NB4 (cell line): ENCODE measurements around the gene ALOX5.

ENCODE experiments used
- DNase-seq: peaks from one replicate; pipeline ENCODE4 v3.0.0; 2010; ENCODE audit warnings: low read depth
- H3K4me3 ChIP-seq: one replicate; pipeline ENCODE4 v1.5.1; 2011; ENCODE audit warnings: mild to moderate bottlenecking, low read depth, low read length, moderate library complexity
- MYC ChIP-seq: IDR thresholded peaks from 2 replicates; pipeline ENCODE4 v1.6.1; 2011; ENCODE audit warnings: low read depth, low read length
- POLR2A ChIP-seq: IDR thresholded peaks from 2 replicates; pipeline ENCODE4 v1.6.1; 2011; ENCODE audit warnings: mild to moderate bottlenecking; ENCODE audit not compliant: insufficient read length; ENCODE audit errors: extremely low read depth
- TF ChIP-seq, protein P1 (sequence below): IDR thresholded peaks from one replicate; pipeline ENCODE4 v1.5.1; 2012; ENCODE audit warnings: low read depth, low read length
- TF ChIP-seq, protein P2 (sequence below): IDR thresholded peaks from 2 replicates; pipeline ENCODE4 v1.6.1; 2011; ENCODE audit warnings: low read depth, low read length

The ALOX5 gene

DNA sequence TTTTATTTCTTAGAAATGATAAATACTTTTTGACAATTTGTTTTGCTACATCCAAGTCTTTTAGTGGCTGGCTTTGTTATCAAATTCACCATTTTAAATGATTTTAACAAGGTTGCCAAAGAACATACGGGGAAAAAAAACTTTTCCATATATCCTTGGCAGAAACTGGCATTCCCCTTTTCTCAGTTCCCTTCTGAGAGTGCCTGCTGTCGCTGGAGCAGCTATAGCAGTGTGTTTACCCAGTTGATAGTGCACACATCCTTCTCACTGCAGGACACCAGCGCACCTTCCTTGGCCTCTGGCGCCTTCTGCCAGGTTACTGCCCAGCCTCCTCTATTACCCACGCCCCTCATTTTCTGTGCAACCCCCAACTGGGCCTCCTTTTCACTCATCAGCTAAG lies 94.1 kb downstream of the ALOX5 start:
- no peak for DNase-seq
- H3K4me3 ChIP-seq: no peak overlapping the region
- TF ChIP-seq, protein P1, sequence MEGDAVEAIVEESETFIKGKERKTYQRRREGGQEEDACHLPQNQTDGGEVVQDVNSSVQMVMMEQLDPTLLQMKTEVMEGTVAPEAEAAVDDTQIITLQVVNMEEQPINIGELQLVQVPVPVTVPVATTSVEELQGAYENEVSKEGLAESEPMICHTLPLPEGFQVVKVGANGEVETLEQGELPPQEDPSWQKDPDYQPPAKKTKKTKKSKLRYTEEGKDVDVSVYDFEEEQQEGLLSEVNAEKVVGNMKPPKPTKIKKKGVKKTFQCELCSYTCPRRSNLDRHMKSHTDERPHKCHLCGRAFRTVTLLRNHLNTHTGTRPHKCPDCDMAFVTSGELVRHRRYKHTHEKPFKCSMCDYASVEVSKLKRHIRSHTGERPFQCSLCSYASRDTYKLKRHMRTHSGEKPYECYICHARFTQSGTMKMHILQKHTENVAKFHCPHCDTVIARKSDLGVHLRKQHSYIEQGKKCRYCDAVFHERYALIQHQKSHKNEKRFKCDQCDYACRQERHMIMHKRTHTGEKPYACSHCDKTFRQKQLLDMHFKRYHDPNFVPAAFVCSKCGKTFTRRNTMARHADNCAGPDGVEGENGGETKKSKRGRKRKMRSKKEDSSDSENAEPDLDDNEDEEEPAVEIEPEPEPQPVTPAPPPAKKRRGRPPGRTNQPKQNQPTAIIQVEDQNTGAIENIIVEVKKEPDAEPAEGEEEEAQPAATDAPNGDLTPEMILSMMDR: no peak
- TF ChIP-seq, protein P2, sequence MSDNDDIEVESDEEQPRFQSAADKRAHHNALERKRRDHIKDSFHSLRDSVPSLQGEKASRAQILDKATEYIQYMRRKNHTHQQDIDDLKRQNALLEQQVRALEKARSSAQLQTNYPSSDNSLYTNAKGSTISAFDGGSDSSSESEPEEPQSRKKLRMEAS: no peak
- TF ChIP-seq POLR2A (no peak), MYC (no peak)

DNA sequence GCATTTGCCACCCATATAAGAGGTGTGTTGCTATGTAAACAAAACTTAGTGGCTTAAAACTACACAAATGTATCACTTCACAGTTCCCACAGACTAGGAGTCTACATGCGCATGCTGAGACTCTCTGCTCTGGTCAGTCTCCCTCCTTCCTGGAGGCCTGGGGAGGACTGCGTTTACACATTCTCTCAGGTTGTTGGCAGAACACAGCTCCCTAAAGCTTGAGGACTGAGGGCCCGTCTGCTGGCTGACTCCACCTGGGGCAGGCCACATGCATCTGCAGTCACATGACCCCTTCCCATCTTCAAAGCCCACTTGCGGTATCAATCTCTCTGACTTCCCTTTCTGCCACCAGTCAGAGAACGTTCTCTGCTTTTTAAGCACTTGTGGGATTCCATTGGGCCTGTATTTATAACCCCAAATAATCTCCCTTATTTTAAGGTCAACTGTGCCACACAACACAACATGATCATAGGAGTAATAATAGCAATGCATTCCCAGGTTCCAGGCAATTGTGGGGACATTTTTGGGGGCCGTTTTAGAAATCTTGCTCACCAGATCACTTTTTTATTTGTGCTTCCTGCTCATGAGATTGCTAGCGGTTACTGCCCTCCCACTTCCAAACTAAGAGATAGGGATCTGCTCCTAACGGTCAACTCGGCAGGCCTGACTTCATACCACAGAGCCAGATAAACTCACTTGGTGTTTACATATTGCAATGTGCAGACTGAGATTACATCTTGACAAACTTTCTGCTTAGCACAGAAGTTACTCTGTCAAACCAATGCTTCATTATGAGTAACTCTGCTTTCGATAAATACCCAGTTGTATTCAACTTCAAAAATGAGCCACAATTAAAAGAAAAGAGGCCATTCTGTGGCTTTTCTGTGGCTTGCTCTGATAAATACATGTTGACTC lies 96.3 kb downstream of the ALOX5 start:
- TF ChIP-seq POLR2A: no peak
- TF ChIP-seq MYC: 0 out of 2 replicates have a peak, but pooled peaks have one; percentile 23
- TF ChIP-seq, protein P2: peak; percentile 69; the same call in 1 of the 2 replicates
- TF ChIP-seq, protein P1: no peak
- DNase-seq: peak; percentile 83
- no peak overlapping the region for H3K4me3 ChIP-seq

DNA sequence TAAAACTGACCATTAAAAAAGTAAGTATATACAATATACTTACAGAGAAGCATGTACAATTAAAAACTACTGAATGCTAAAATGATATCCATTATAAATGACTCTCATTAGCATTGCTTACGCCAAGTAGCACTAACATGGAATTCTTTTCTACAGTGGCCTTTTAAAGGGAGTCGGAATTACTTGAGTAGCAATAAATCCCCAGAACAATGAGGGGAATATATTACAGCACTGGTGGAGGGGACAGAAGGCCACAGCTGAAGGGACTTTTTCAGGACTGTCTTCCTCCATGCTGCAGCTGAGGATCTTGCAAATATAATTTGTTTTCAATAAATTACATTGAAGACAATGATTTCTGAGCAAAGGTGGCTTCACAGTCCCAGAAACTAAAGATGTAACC lies 97.0 kb downstream of the ALOX5 start:
- TF ChIP-seq, protein P1: no peak
- TF ChIP-seq POLR2A (no peak), MYC (no peak)
- TF ChIP-seq, protein P2: no peak
- no peak overlapping the region for H3K4me3 ChIP-seq
- no peak for DNase-seq

DNA sequence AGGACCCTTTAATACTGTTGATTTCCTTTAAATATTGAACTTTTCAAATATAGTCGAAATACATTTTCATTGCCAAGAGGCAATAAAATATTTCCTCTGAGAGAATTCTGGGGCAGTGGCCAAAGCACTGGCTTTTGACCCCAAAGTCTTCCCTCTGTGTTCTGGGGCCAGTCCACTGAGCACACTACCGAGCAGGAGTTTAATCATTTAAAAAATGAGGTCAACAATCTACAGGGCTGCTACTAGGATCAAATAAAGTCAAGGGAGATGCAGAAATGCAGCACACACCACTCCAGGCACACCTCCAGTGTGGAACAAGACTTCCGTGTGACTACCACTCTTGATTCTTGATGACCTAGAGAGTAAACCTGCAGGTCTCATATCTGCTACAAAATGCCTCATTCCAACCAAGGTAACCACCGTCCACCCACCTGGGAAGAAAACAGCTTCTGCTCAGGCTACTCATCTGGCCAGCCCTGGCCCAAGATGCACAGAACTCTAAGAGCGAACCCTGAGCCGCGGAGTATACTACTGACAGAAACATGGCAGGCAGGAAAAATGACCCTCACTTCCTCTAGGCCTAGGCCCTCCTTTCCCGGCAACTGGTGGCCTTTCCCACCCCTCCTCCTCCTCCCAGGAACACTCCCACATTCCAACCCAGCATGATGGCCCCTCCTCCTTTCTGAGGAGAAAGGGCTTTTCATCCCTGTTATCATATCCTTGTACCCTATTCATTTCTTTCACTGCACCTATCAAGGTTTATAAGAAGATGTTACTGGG lies 97.7 kb downstream of the ALOX5 start:
- no peak overlapping the region for H3K4me3 ChIP-seq
- DNase-seq: no peak
- TF ChIP-seq, protein P2: no peak
- TF ChIP-seq POLR2A: no peak
- TF ChIP-seq, protein P1: no peak
- TF ChIP-seq MYC: no peak

DNA sequence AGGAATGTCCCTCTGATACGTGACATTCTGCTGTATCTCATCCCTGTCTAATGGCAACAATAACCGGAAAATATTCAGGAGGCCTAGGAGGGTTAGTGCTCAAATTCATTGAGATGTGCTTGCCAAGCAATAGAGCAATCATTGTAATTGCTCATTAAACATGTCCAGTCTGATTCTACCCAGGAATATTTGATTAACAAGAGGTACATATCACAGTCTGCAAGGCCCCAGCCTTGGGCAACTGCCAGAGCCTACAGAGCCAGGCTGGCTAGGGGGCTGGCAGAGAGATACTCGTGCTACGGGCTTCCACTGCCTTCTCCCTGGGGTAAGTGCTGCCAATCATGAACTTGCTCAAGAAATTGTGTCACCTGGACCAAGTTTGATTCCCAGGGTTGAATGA lies 99.1 kb downstream of the ALOX5 start:
- H3K4me3 ChIP-seq: no peak overlapping the region
- TF ChIP-seq MYC (no peak), POLR2A (no peak)
- TF ChIP-seq, protein P2: no peak
- TF ChIP-seq, protein P1: no peak
- no peak for DNase-seq
